Endothelial cell of umbilical vein (primary cell): ENCODE measurements around the gene PSMB3.

Experiments
- CTCF ChIP-seq, 2 donors: IDR thresholded peaks; 1 replicate in 1 of 2; 2 replicates in 1 of 2; pipeline ENCODE4 v1.5.1; 2011; ENCODE audit warnings: low read length in 2 of 2, mild to moderate bottlenecking in 2 of 2, moderate library complexity in 2 of 2, control low read depth in 1 of 2, inconsistent platforms in 1 of 2, low read depth in 1 of 2; ENCODE audit not compliant: insufficient read depth in 1 of 2; ENCODE audit errors: extremely low read depth in 1 of 2
- EZH2 ChIP-seq: IDR thresholded peaks from 2 replicates; pipeline ENCODE4 v1.6.1; 2012; ENCODE audit warnings: borderline replicate concordance, low read depth, mild to moderate bottlenecking, moderate library complexity, low read length, inconsistent platforms; ENCODE audit not compliant: severe bottlenecking
- FOS ChIP-seq: IDR thresholded peaks from 2 replicates; pipeline ENCODE4 v1.6.1; 2011; ENCODE audit warnings: mild to moderate bottlenecking, low read length, moderate library complexity, borderline replicate concordance; ENCODE audit not compliant: insufficient read depth
- POLR2AphosphoS5 ChIP-seq: IDR thresholded peaks from 2 replicates; pipeline ENCODE4 v1.6.1; 2012; ENCODE audit warnings: low read depth, mild to moderate bottlenecking, control low read depth, low read length, moderate library complexity; ENCODE audit not compliant: insufficient read depth

GRCh38 chr17:38729886-38730525 is 22.5 kb upstream of the PSMB3 start, which contains the start of gene CISD3:
- TF ChIP-seq CTCF (IDR thresholded peaks at IDR 0.05; ENCODE audit: extremely low read depth in 1 of 2, insufficient read depth in 1 of 2, low read depth in 1 of 2, low read length in 2 of 2) (peak; percentile 62 to 77), EZH2 (no peak), FOS (no peak), POLR2AphosphoS5 (peak; percentile 96)
